Loucy (cell line): Measurements from ENCODE around the gene C2CD4D.
A peak's percentile ranks its signal among the peaks of the same experiment; 100 is the strongest.

Experiments used
- H2AFZ ChIP-seq: fragments of 200-600 bp; sonication (generic); 2 replicates; pipeline ENCODE4 v1.6.0; 2016; ENCODE audit warnings: antibody characterized with exemption, mild to moderate bottlenecking, low read length, moderate library complexity
- H3F3A ChIP-seq: fragments of 200-600 bp; 2 replicates; pipeline ENCODE4 v1.6.0; 2016; ENCODE audit warnings: antibody characterized with exemption, low read depth, mild to moderate bottlenecking
- H3K27me3 ChIP-seq: fragments of 200-600 bp; sonication (generic); 2 replicates; pipeline ENCODE4 v1.6.1; 2014; ENCODE audit warnings: low read length, mild to moderate bottlenecking; ENCODE audit not compliant: insufficient read depth, poor library complexity, severe bottlenecking
- H3K36me3 ChIP-seq: fragments of 200-600 bp; sonication (generic); 2 replicates; pipeline ENCODE4 v1.6.1; 2016; ENCODE audit warnings: low read length; ENCODE audit not compliant: insufficient read depth
- H3K4me1 ChIP-seq: fragments of 200-600 bp; sonication (generic); 2 replicates; pipeline ENCODE4 v1.5.1; 2014; ENCODE audit warnings: low read length, mild to moderate bottlenecking; ENCODE audit not compliant: insufficient read depth, poor library complexity, severe bottlenecking
- H3K4me2 ChIP-seq: fragments of 200-600 bp; sonication (generic); 2 replicates; pipeline ENCODE4 v1.6.0; 2014; ENCODE audit warnings: antibody characterized with exemption, low read length, low read depth, mild to moderate bottlenecking; ENCODE audit not compliant: poor library complexity, severe bottlenecking
- H3K4me3 ChIP-seq: fragments of 200-600 bp; sonication (generic); 2 replicates; pipeline ENCODE4 v1.5.1; 2014; ENCODE audit warnings: low read length, mild to moderate bottlenecking, mixed read lengths; ENCODE audit not compliant: poor library complexity, severe bottlenecking
- H3K79me2 ChIP-seq: fragments of 200-600 bp; sonication (generic); 2 replicates; pipeline ENCODE4 v1.6.1; 2014; ENCODE audit warnings: low read length; ENCODE audit not compliant: insufficient read depth
- H3K9ac ChIP-seq: fragments of 200-600 bp; sonication (generic); 2 replicates; pipeline ENCODE4 v1.6.0; 2014; ENCODE audit warnings: mild to moderate bottlenecking, low read depth, low read length, moderate library complexity; ENCODE audit not compliant: poor library complexity, severe bottlenecking
- H3K9me2 ChIP-seq: fragments of 200-600 bp; sonication (generic); replicated peaks from 2 replicates; pipeline ENCODE4 v1.6.1; 2016; ENCODE audit warnings: low read depth, low read length, mixed read lengths
- H3K9me3 ChIP-seq: fragments of 200-600 bp; sonication (generic); 2 replicates; pipeline ENCODE4 v1.6.1; 2014; ENCODE audit warnings: mild to moderate bottlenecking, antibody characterized with exemption, low read length, low read depth; ENCODE audit not compliant: insufficient read depth
- H4K20me1 ChIP-seq: fragments of 200-600 bp; sonication (generic); 2 replicates; pipeline ENCODE4 v1.6.0; 2014; ENCODE audit warnings: antibody characterized with exemption, low read length, mild to moderate bottlenecking; ENCODE audit not compliant: insufficient read depth, poor library complexity, severe bottlenecking
- EZH2phosphoT487 ChIP-seq: fragments of 200-600 bp; IDR thresholded peaks from 2 replicates; pipeline ENCODE4 v1.6.1; 2018; ENCODE audit warnings: antibody characterized with exemption, mild to moderate bottlenecking, moderate library complexity, borderline replicate concordance
- TF ChIP-seq, protein P1 (sequence below): fragments of 200-600 bp; sonication (generic); conservative IDR thresholded peaks from 2 replicates; pipeline ENCODE4 v1.5.1; 2014; ENCODE audit warnings: mild to moderate bottlenecking, antibody characterized with exemption, low read length

C2CD4D gene

DNA sequence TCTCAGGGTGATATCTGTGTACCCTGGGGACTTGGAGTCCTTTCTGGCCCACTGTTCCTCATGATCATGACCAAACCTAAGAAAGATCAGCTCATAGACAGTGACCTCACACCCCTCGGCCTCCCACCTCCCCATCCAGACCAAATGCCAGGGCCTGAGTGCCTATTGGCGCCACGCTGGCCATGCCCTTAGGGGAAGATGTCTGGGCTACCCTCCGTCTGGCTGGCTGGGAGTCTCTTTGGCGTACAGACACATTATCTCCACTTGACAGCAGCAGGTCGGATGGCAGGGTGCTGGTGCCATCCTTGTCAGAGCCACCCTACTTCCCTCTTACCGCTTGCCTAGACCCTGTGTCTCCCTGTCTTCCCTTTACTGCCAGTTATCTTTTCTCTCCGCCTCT lies 16.4 kb downstream of the C2CD4D start:
- no peaks in the 10 kb centered on the region for H4K20me1 ChIP-seq
- H3K9me2 ChIP-seq, result no peaks in the 10 kb centered on the region
- no peak overlapping the region for H2AFZ ChIP-seq
- H3F3A ChIP-seq, result no peaks in the 10 kb centered on the region
- H3K9me3 ChIP-seq, result no peaks in the 10 kb centered on the region
- TF ChIP-seq, protein P1, sequence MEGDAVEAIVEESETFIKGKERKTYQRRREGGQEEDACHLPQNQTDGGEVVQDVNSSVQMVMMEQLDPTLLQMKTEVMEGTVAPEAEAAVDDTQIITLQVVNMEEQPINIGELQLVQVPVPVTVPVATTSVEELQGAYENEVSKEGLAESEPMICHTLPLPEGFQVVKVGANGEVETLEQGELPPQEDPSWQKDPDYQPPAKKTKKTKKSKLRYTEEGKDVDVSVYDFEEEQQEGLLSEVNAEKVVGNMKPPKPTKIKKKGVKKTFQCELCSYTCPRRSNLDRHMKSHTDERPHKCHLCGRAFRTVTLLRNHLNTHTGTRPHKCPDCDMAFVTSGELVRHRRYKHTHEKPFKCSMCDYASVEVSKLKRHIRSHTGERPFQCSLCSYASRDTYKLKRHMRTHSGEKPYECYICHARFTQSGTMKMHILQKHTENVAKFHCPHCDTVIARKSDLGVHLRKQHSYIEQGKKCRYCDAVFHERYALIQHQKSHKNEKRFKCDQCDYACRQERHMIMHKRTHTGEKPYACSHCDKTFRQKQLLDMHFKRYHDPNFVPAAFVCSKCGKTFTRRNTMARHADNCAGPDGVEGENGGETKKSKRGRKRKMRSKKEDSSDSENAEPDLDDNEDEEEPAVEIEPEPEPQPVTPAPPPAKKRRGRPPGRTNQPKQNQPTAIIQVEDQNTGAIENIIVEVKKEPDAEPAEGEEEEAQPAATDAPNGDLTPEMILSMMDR, result no peak
- no peak for TF ChIP-seq EZH2phosphoT487
- H3K4me2 ChIP-seq, result no peak overlapping the region
- peaks cover 61% of the 10 kb centered on the region for H3K4me1 ChIP-seq
- no peak overlapping the region for H3K4me3 ChIP-seq
- H3K36me3 ChIP-seq, result no peaks in the 10 kb centered on the region
- no peaks in the 10 kb centered on the region for H3K27me3 ChIP-seq
- no peaks in the 10 kb centered on the region for H3K79me2 ChIP-seq
- no peak overlapping the region for H3K9ac ChIP-seq

DNA sequence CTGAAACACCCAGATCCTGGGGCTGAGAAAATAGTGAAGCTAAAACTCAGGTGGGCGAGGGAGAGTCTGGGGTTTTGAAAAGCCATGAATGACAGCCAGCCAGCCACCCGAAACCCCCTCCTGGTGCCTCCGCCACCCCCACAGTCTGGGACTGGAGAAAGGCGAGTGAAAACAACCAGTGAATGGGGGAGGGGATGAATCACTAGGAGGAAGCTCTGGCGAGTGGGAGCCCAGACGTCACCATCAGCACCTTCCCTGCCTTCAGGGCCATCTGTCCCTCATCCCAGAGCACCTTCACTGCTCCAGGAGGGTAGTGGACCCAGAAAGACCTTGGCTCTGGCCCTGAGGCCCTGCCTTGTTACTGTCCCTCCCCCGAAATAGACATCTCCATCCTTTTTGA lies 17.2 kb downstream of the C2CD4D start:
- H3K4me2 ChIP-seq, result no peak overlapping the region
- H3K36me3 ChIP-seq, result no peaks in the 10 kb centered on the region
- no peaks in the 10 kb centered on the region for H3K9me2 ChIP-seq
- H3K4me3 ChIP-seq, result no peak overlapping the region
- peaks cover 54% of the 10 kb centered on the region for H3K4me1 ChIP-seq
- H3F3A ChIP-seq, result no peaks in the 10 kb centered on the region
- no peaks in the 10 kb centered on the region for H3K9me3 ChIP-seq
- H3K27me3 ChIP-seq, result no peaks in the 10 kb centered on the region
- no peak overlapping the region for H2AFZ ChIP-seq
- no peaks in the 10 kb centered on the region for H4K20me1 ChIP-seq
- no peak overlapping the region for H3K9ac ChIP-seq
- no peak for TF ChIP-seq EZH2phosphoT487
- TF ChIP-seq, protein P1, result no peak
- H3K79me2 ChIP-seq, result no peaks in the 10 kb centered on the region

DNA sequence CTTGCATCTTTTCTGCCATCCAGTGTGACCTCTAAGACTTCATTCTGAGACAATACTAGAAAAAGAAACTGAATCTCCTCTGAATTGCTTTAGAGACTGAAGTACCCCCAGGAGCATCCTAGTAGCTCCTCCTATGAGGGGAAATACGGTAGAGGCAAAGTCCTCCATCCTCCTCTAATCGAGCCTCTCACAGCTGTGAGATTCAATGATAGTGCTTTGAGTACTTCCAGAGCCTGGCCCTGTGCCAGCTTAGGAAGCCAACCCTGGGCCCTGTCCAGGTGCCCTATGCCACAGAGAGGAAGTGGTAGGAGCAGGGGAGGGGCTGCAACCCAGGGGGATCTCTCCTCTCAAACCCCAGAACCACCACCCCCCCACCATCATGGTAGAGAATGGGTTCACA lies 18.7 kb downstream of the C2CD4D start:
- H2AFZ ChIP-seq, result no peak overlapping the region
- H3K4me3 ChIP-seq, result no peak overlapping the region
- peak overlapping the region; percentile 61 for H3K4me2 ChIP-seq
- no peaks in the 10 kb centered on the region for H3K9me2 ChIP-seq
- H3K27me3 ChIP-seq, result no peaks in the 10 kb centered on the region
- peaks cover 55% of the 10 kb centered on the region for H3K4me1 ChIP-seq
- no peaks in the 10 kb centered on the region for H4K20me1 ChIP-seq
- no peaks in the 10 kb centered on the region for H3K79me2 ChIP-seq
- no peak overlapping the region for H3K9ac ChIP-seq
- no peaks in the 10 kb centered on the region for H3F3A ChIP-seq
- H3K36me3 ChIP-seq, result no peaks in the 10 kb centered on the region
- H3K9me3 ChIP-seq, result no peaks in the 10 kb centered on the region
- TF ChIP-seq, protein P1, result no peak
- no peak for TF ChIP-seq EZH2phosphoT487
